ENCODE data around the gene CACNA1I. TPM values are rescaled to one million over a fixed set of nuclear protein-coding genes. Genes with fewer than 3 reads are reported as not detected.

The CACNA1I gene
- total RNA-seq, 1 donor from 2014 or later, result 0.32 TPM

GRCh38 chr22:39581303-39581702, 10.8 kb downstream of the CACNA1I start:
- Histone ChIP-seq H3K36me3 (no peaks in the 10 kb centered on the region), H3K9me3 (no peaks in the 10 kb centered on the region), H3K4me1 (no peaks in the 10 kb centered on the region), H3K4me3 (no peak overlapping the region), H3K27ac (no peak overlapping the region), H3K27me3 (peaks cover 3% of the 10 kb centered on the region)
- intact Hi-C loops (cut with DNase I), result no loop called here
- no peak for TF ChIP-seq CTCF (IDR thresholded peaks at IDR 0.05)
- ATAC-seq (no peak), DNase-seq (no peak)

GRCh38 chr22:39583066-39583667, 12.6 kb downstream of the CACNA1I start:
- Histone ChIP-seq H3K9me3 (no peaks in the 10 kb centered on the region), H3K36me3 (no peaks in the 10 kb centered on the region), H3K4me3 (no peak overlapping the region), H3K27me3 (no peaks in the 10 kb centered on the region), H3K4me1 (no peaks in the 10 kb centered on the region), H3K27ac (no peak overlapping the region)
- TF ChIP-seq CTCF (IDR thresholded peaks at IDR 0.05), result no peak
- ATAC-seq (no peak), DNase-seq (no peak)
- intact Hi-C loops (cut with DNase I), result no loop called here

- H3K36me3 ChIP-seq, result no peaks in the 10 kb centered on the region
These were observed 19.3 kb downstream of the CACNA1I start for GRCh38 chr22:39589875-39590274.

GRCh38 chr22:39592081-39593065, 21.8 kb downstream of the CACNA1I start:
- peak; percentile 63 for ATAC-seq
- H3K27me3 ChIP-seq, result peaks cover 42% of the 10 kb centered on the region
- H3K36me3 ChIP-seq, result no peaks in the 10 kb centered on the region
- no peak overlapping the region for H3K4me3 ChIP-seq
- H3K4me1 ChIP-seq, result no peaks in the 10 kb centered on the region
- intact Hi-C loops (cut with DNase I), result no loop called here
- TF ChIP-seq CTCF (IDR thresholded peaks at IDR 0.05), result no peak
- H3K27ac ChIP-seq, result no peak overlapping the region
- H3K9me3 ChIP-seq, result no peaks in the 10 kb centered on the region
- DNase-seq, result no peak

More at GRCh38 chr22:39589875-39590274, 19.3 kb downstream of the CACNA1I start:
- intact Hi-C loops (cut with DNase I), result no loop called here
- Histone ChIP-seq H3K4me3 (no peak overlapping the region), H3K4me1 (no peaks in the 10 kb centered on the region), H3K27ac (no peak overlapping the region), H3K27me3 (peaks cover 36% of the 10 kb centered on the region), H3K9me3 (no peaks in the 10 kb centered on the region)
- ATAC-seq, result no peak
- TF ChIP-seq CTCF (IDR thresholded peaks at IDR 0.05), result no peak
- DNase-seq, result no peak

GRCh38 chr22:39593066-39593930, 22.7 kb downstream of the CACNA1I start:
- no peak overlapping the region for H3K4me3 ChIP-seq
- intact Hi-C loops (cut with DNase I), result no loop called here

More at GRCh38 chr22:39593066-39593930, 22.7 kb downstream of the CACNA1I start:
- H3K27me3 ChIP-seq, result peaks cover 49% of the 10 kb centered on the region
- no peak for TF ChIP-seq CTCF (IDR thresholded peaks at IDR 0.05)
- no peaks in the 10 kb centered on the region for H3K9me3 ChIP-seq
- no peak for ATAC-seq
- no peak for DNase-seq
- H3K36me3 ChIP-seq, result no peaks in the 10 kb centered on the region
- H3K4me1 ChIP-seq, result no peaks in the 10 kb centered on the region
- no peak overlapping the region for H3K27ac ChIP-seq
